GM12801 (cell line): ENCODE results near the gene CMIP.

Experiments used
- CTCF ChIP-seq: IDR thresholded peaks from one replicate; pipeline ENCODE4 v1.5.1; 2011; ENCODE audit warnings: control low read depth; ENCODE audit not compliant: insufficient read length; ENCODE audit errors: extremely low read depth

The CMIP gene

GRCh38 chr16:81574168-81574567, 129.6 kb downstream of the CMIP start:
- no peak for TF ChIP-seq CTCF

GRCh38 chr16:81575307-81575706, 130.7 kb downstream of the CMIP start:
- TF ChIP-seq CTCF, result no peak

GRCh38 chr16:81575834-81576233, 131.2 kb downstream of the CMIP start:
- TF ChIP-seq CTCF, result no peak

- TF ChIP-seq CTCF, result no peak
Observed at GRCh38 chr16:81576696-81577095, 132.1 kb downstream of the CMIP start.

GRCh38 chr16:81578076-81578475, 133.5 kb downstream of the CMIP start:
- TF ChIP-seq CTCF, result no peak

- no peak for TF ChIP-seq CTCF
Observed at GRCh38 chr16:81578636-81579413, 134.2 kb downstream of the CMIP start.

GRCh38 chr16:81581107-81581506, 136.5 kb downstream of the CMIP start:
- TF ChIP-seq CTCF, result no peak
